Spleen (tissue), 13 donors: ENCODE results near the gene POMP. TPM values are rescaled to one million over a fixed set of nuclear protein-coding genes. Genes with fewer than 3 reads are reported as not detected.

Source experiments
- DNase-seq: peaks from one replicate; pipeline ENCODE4 v3.0.0-alpha.2; 2020
- H3K27ac ChIP-seq, 8 donors: fragments of 200-600 bp; sonication (generic) in 7 of 8; 1 replicate in 4 of 8; 2 replicates in 4 of 8; pipeline versions ENCODE4 v1.5.0 to v1.8.0; 2016 to 2021; ENCODE audit warnings: inconsistent platforms in 4 of 8, mild to moderate bottlenecking in 4 of 8, moderate library complexity in 1 of 8
- H3K27me3 ChIP-seq, 7 donors: fragments of 200-600 bp; sonication (generic) in 6 of 7; replicated peaks in 1 of 7; 1 replicate in 4 of 7; 2 replicates in 3 of 7; pipeline versions ENCODE4 v1.5.0 to v1.8.0; 2016 to 2021; ENCODE audit warnings: inconsistent platforms in 3 of 7, mild to moderate bottlenecking in 1 of 7
- H3K36me3 ChIP-seq, 6 donors: fragments of 200-600 bp; sonication (generic) in 5 of 6; 1 replicate in 4 of 6; 2 replicates in 2 of 6; pipeline versions ENCODE4 v1.5.0 to v1.8.0; 2016 to 2021; ENCODE audit warnings: inconsistent platforms in 2 of 6
- H3K4me1 ChIP-seq, 6 donors: fragments of 200-600 bp; sonication (generic) in 5 of 6; 1 replicate in 3 of 6; 2 replicates in 3 of 6; pipeline versions ENCODE4 v1.5.0 to v1.8.0; 2016 to 2021; ENCODE audit warnings: inconsistent platforms in 3 of 6
- H3K4me3 ChIP-seq, 8 donors: fragments of 200-600 bp; sonication (generic) in 7 of 8; 1 replicate in 4 of 8; 2 replicates in 4 of 8; pipeline versions ENCODE4 v1.5.0 to v1.8.0; 2016 to 2021; ENCODE audit warnings: inconsistent platforms in 4 of 8, mild to moderate bottlenecking in 4 of 8, moderate library complexity in 2 of 8
- H3K9me3 ChIP-seq, 8 donors: fragments of 200-600 bp; sonication (generic) in 7 of 8; 1 replicate in 4 of 8; 2 replicates in 4 of 8; pipeline versions ENCODE4 v1.5.0 to v1.8.0; 2016 to 2021; ENCODE audit warnings: inconsistent platforms in 4 of 8
- POLR2A ChIP-seq, 3 donors: fragments of 450-650 bp; IDR thresholded peaks; one replicate each; pipeline ENCODE4 v1.5.1; 2017; ENCODE audit warnings: antibody characterized with exemption in 3 of 3, mild to moderate bottlenecking in 1 of 3
- POLR2AphosphoS5 ChIP-seq, 3 donors: sonication (generic); formaldehyde crosslinking; IDR thresholded peaks; one replicate each; pipeline ENCODE4 v1.5.1; 2017; ENCODE audit warnings: antibody characterized with exemption in 3 of 3
- WGBS, 5 donors: extraction: QIAGEN DNeasy Blood & Tissue Kit in 3 of 5; methylation state at CpG; one replicate each; pipeline versions ENCODE4 v1.1.5 to v1.1.7; 2013 to 2018; 5-methylcytosine and 5-hydroxymethylcytosine counted together
- intact Hi-C: fragments of 100-400 bp; cut with DNase I; formaldehyde crosslinking; loops from one replicate; pipeline ENCODE4 v1.15.0; 2023; ENCODE audit warnings: low total_unique reads
- long read RNA-seq, 2 donors: transcript quantifications; one replicate each; lab custom pipeline, GENCODE V29; 2026
- polyA plus RNA-seq, 3 donors: library from polyadenylated mRNA; stranded (reverse); fragments of 200-250 nt; gene quantifications; one replicate each; pipeline ENCODE4 v1.2.1, GENCODE V29; 2013
- total RNA-seq, 7 donors: library from RNA; depleted of rRNA in 3 of 7; stranded (reverse); fragments of >200 nt in 3 of 7; fragmentation: NEBNext Ultra II Directional in 4 of 7; extraction: Animal tissue kit (Norgen Biotek cat#: 25700) in 4 of 7; gene quantifications; one replicate each; pipeline versions ENCODE4 v1.1.0 to v1.2.1, GENCODE V29; 2016 to 2021
- TF ChIP-seq, protein P1 (sequence below), 11 experiments: fragments of 200-600 bp in 7 of 11; fragments of 450-650 bp in 4 of 11; sonication (generic) in 4 of 11; IDR thresholded peaks in 8 of 11; conservative IDR thresholded peaks in 3 of 11; 1 replicate in 7 of 11; 2 replicates in 4 of 11; pipeline versions ENCODE4 v1.4.0 to v1.8.0; 2016 to 2021; ENCODE audit warnings: antibody characterized with exemption in 11 of 11, inconsistent platforms in 4 of 11, mild to moderate bottlenecking in 1 of 11
- donor health status: healthy with polysubstance abuse.
- donor health status: DM: no; HTN: no; CAD: no; lungs with moderate emphysema.
- donor health status: DM: no; HTN: no; CAD: no.
- donor health status: Bipolar disorder and iron deficiency.
- donor health status: healthy.
- donor health status: DM: no; HTN: no; CAD: no.
- donor health status: DM: yes; HTN: yes; CAD: no.

POMP gene, protein sequence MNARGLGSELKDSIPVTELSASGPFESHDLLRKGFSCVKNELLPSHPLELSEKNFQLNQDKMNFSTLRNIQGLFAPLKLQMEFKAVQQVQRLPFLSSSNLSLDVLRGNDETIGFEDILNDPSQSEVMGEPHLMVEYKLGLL
- total RNA-seq (10 to 100 TPM; 28.8 to 57.1 (median 53.1) TPM), polyA plus RNA-seq (10 to 100 TPM; 51.5 to 97.5 (median 80.0) TPM)
- long read RNA-seq, donor 1, transcript POMP-201 (6 exons, 1,330 nt) = major isoform, 142 of 171 reads
- long read RNA-seq, donor 1, partial matches to known transcripts = 29 of 171 reads
- long read RNA-seq, donor 1, other reads (novel, unspliced or antisense) = 0 of 171 reads
- long read RNA-seq, donor 2, transcript POMP-201 (6 exons, 1,330 nt) = major isoform, 96 of 113 reads
- long read RNA-seq, donor 2, partial matches to known transcripts = 17 of 113 reads
- long read RNA-seq, donor 2, other reads (novel, unspliced or antisense) = 0 of 113 reads

DNA sequence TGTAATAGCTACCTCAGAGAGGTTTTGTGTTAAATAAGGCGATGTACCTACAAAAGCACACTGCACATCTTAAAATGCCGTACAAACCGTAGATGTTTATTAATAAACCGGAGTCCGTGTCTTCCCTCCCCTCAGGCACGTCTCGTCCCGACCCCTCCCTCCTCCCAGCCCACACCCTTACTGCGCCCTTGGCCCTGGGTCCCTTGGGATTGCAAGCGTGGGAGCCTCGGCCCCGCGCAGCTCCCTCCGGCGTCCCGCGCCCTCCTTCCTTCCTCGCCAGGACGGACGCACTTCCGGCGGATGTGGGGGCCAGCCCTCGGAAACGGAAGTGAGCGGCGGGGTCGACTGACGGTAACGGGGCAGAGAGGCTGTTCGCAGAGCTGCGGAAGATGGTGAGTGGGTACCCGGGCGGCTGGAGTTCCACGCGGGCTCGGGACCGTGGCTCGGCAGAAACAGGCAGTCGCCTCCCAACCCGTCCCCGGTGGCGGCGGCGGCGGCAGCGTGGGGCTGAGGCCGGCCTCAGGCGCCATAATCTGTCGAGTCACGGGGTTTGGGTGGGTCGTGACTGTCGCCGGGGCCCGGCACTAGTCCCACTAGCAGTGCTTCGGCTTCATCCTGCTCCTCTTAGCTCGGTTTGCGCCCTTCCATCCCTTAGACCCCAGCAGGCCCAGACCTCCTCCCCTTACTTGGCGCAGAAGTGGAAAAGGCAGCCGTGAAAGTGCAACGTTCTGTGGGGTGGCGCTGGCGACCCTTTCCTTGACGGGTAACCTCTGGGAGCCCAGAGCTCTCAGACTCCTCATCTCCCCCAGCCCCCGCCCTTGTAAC lies at the start of gene POMP:
POMP (plus strand) TSS at position 335 of the 825 bp plus-strand sequence; CDS start at position 390, 55 bp downstream.
- peak; percentile 99 for DNase-seq
- peak within 1 kb of the TSS; percentile 89 to 99 (median 97) for H3K27ac ChIP-seq
- peaks cover 3 to 38% (median 26%) of the 10 kb centered on the region in 6 donors for H3K36me3 ChIP-seq
- H3K4me1 ChIP-seq = peaks cover 14 to 90% (median 55%) of the 10 kb centered on the region in 6 donors
- no peaks in the 10 kb centered on the region for H3K9me3 ChIP-seq
- H3K4me3 ChIP-seq = peak within 1 kb of the TSS; percentile 63 to 93 (median 76)
- intact Hi-C loops = no loop called here
- no peaks in the 10 kb centered on the region for H3K27me3 ChIP-seq
- WGBS, 5 donors = 0 to 1% (median 0%) methylated on average over 43 to 64 of the region's 64 CpGs
- TF ChIP-seq, protein P1, sequence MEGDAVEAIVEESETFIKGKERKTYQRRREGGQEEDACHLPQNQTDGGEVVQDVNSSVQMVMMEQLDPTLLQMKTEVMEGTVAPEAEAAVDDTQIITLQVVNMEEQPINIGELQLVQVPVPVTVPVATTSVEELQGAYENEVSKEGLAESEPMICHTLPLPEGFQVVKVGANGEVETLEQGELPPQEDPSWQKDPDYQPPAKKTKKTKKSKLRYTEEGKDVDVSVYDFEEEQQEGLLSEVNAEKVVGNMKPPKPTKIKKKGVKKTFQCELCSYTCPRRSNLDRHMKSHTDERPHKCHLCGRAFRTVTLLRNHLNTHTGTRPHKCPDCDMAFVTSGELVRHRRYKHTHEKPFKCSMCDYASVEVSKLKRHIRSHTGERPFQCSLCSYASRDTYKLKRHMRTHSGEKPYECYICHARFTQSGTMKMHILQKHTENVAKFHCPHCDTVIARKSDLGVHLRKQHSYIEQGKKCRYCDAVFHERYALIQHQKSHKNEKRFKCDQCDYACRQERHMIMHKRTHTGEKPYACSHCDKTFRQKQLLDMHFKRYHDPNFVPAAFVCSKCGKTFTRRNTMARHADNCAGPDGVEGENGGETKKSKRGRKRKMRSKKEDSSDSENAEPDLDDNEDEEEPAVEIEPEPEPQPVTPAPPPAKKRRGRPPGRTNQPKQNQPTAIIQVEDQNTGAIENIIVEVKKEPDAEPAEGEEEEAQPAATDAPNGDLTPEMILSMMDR (IDR thresholded peaks at IDR 0.05 in 8 of 11, conservative IDR thresholded peaks at IDR 0.05 in 3 of 11) = peak in 5 of 11 experiments; percentile 6 to 28 (median 25)
- peak; percentile 13 to 82 (median 78) for TF ChIP-seq POLR2A (IDR thresholded peaks at IDR 0.05)
- peak; percentile 100 for TF ChIP-seq POLR2AphosphoS5 (IDR thresholded peaks at IDR 0.05)

DNA sequence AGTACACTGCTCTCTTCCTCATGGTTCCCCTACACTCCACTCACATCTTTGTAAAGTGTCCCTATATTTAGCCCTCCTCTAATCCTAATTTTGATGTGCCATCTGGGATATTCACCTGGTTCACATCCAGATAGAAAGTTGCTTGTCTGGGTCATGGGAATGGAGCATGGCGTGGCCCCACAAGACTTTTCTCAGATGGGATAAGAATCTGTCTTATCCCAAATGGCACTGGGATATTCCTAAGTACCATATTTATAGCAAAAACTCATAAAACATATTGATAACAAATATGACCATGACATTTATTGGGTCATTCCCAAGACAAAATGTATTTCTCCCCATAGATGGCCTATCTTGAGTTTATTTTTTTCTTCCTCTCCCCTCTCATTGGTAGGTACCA lies 49.5 kb upstream of the POMP start:
- no peaks in the 10 kb centered on the region for H3K9me3 ChIP-seq
- no peak overlapping the region for H3K27ac ChIP-seq
- TF ChIP-seq POLR2AphosphoS5 (IDR thresholded peaks at IDR 0.05) = no peak
- no peak for TF ChIP-seq POLR2A (IDR thresholded peaks at IDR 0.05)
- TF ChIP-seq, protein P1 (IDR thresholded peaks at IDR 0.05 in 8 of 11, conservative IDR thresholded peaks at IDR 0.05 in 3 of 11) = no peak
- no peak overlapping the region for H3K4me3 ChIP-seq
- H3K27me3 ChIP-seq = no peaks in the 10 kb centered on the region
- 89 to 96% (median 92%) methylated on average over 1 of the region's 1 CpG for WGBS, 5 donors
- DNase-seq = no peak
- H3K4me1 ChIP-seq = peaks cover 0 to 10% (median 0%) of the 10 kb centered on the region in 6 donors
- intact Hi-C loops = no loop called here
- no peaks in the 10 kb centered on the region for H3K36me3 ChIP-seq

DNA sequence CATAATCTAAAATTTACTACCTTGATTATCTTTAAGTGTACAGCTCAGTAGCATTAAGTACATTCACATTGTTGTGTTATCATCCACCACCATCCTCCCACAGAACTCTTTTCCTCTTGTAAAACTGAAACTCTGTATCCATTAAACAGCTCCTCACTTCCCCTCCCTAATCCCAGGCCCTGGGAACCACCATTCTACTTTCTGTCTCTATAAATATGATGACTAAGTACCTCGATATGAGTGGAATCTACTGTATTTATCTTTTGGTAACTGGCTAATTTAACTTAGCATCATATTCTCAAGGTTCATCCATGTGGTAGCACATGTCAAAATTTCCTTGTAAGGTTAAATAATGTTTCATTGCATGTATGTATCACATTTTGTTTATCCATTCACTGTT lies 49.0 kb upstream of the POMP start:
- H3K27ac ChIP-seq = no peak overlapping the region
- intact Hi-C loops = no loop called here
- no peaks in the 10 kb centered on the region for H3K27me3 ChIP-seq
- H3K4me1 ChIP-seq = peaks cover 0 to 10% (median 0%) of the 10 kb centered on the region in 6 donors
- H3K4me3 ChIP-seq = no peak overlapping the region
- no peak for DNase-seq
- WGBS, 5 donors = 86 to 97% (median 90%) methylated on average over 1 of the region's 1 CpG
- no peaks in the 10 kb centered on the region for H3K36me3 ChIP-seq
- no peaks in the 10 kb centered on the region for H3K9me3 ChIP-seq
- no peak for TF ChIP-seq POLR2A (IDR thresholded peaks at IDR 0.05)
- TF ChIP-seq, protein P1 (IDR thresholded peaks at IDR 0.05 in 8 of 11, conservative IDR thresholded peaks at IDR 0.05 in 3 of 11) = no peak
- no peak for TF ChIP-seq POLR2AphosphoS5 (IDR thresholded peaks at IDR 0.05)
